Loucy (cell line): ENCODE measurements around the gene ZNF592.

Source experiments
- CTCF ChIP-seq: fragments of 200-600 bp; sonication (generic); conservative IDR thresholded peaks from 2 replicates; pipeline ENCODE4 v1.5.1; 2014; ENCODE audit warnings: mild to moderate bottlenecking, antibody characterized with exemption, low read length
- EZH2phosphoT487 ChIP-seq: fragments of 200-600 bp; IDR thresholded peaks from 2 replicates; pipeline ENCODE4 v1.6.1; 2018; ENCODE audit warnings: antibody characterized with exemption, mild to moderate bottlenecking, moderate library complexity, borderline replicate concordance

GRCh38 chr15:84823282-84823878, 75.0 kb downstream of the ZNF592 start:
- TF ChIP-seq CTCF: no peak
- no peak for TF ChIP-seq EZH2phosphoT487
